Measurements from ENCODE around the gene GTF2F1.
"Not testable (repeated sequence)": the region's sequence is repeated elsewhere in the genome, so short reads cannot be mapped to it uniquely, and the experiment has no call there.

Gene GTF2F1

DNA sequence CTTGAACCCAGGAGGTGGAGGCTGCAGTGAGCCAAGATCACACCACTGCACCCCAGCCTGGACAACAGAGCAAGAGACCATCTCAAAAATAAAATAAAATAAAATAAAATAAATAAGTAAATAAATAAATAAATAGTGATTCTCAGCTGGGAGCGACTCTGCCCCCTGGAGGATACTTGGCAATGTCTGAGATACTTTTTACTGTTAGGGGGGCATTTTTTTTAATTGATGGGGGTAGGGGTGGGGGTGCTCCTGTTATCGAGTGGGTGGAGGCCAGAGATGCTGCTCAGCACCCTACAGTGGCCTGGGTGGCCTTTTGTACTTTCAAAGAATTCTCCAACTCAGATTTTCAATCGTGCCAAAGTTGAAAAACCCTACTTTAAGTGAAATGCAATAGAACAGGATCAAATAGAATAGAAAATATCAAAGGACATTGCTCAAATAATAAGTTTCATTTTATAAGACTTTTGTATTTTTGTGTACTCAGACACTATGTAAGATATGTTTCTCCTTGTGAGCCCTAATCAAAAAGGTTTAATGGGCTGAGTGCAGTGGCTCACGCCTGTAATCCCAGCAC lies 38.8 kb downstream of the GTF2F1 start:
- DNase-seq, result no peak

DNA sequence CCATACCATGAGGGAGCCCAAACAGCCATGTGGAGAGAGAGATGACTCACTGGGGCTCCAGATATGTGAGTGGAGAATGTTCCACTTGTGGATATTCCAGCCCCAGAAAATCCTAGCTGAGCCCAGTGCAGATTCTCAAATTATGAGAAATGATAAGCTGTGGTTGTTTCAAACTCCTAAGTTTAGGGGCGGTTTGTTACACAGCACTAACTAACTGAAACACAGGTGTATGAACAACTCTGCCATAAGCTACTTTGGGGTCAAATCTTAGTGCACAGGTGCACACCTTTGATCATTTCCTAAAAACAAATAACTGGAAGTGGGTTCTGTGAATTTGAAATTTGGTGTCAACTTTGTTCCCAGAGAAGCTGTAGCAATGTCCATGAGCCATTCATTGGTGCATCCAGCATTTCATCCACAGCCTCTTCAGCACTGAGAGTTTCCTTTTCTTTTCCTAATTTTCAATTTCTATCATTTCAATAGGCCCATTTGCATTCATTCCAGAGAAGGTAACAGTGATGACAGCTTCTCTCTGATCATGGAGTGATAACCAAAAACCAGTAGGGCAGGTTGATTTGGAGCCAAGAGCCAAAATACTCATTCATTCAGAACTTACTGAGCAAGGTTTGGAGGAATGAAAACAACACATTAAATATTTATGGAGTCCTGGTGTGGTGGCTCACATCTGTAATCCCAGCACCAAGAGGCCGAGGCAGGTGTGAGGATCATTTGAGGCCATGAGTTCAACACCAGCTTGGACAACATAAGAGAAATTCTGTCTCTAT lies 40.4 kb downstream of the GTF2F1 start:
- DNase-seq, result no peak

GRCh38 chr19:6350688-6351087 lies 42.3 kb downstream of the GTF2F1 start:
- DNase-seq, result no peak

DNA sequence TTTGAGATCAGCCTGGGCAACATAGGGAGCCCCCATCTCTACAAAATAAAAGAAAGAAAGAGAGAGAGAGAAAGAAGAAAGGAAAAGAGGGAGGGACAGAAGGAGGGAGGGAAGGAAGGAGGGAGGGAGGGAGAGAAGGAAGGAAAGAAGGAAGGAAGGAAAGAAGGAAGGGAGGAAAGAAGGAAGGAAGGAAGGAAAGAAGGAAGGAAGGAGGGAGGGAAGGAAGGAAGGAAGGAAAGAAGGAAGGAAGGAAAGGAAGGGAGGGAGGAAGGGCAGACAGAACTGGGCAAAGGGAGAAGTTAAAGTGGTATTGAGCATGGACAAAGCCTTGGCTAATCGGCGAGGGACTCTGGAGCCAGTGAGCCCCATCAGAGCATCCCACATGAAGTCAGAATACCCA lies 43.7 kb downstream of the GTF2F1 start:
- not testable (repeated sequence) for DNase-seq

- no peak for DNase-seq
Observed at GRCh38 chr19:6343462-6343861, 49.5 kb downstream of the GTF2F1 start.

GRCh38 chr19:6340493-6341201 lies 52.3 kb downstream of the GTF2F1 start:
- no peak for DNase-seq

DNA sequence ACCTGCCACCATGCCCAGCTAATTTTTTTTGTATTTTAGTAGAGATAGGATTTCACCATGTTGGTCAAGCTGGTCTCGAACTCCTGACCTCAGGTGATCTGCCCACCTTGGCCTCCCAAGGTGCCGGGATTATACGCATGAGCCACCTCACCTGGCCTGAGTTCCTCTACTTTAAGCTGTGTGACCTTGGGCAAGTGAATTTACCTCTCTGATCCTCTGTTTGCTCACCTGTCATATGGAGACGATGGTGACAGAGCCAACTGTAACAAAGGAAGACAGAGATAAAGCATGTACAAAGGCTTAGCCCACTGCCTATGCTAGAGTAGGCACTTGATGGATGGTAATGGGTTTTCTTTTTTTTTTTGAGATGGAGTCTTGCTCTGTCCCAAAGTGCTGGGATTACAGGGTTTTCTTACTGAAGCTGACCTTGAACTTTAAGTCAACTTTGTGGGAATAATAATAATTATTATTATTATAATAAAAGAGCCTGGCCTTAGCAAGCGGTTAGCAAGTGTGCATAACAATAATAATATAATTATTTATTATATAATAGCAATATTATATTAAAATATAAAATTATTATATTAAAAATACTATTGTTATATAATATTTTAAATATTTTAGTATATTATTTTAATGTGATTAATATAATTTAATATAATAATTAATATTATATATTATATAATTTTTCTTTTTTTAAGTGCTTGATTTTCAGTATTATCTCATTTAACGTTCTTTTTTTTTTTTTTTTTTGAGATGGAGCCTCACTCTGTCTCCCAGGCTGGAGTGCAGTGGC lies 58.3 kb downstream of the GTF2F1 start:
- no peak for DNase-seq

- DNase-seq, result no peak
Observed at GRCh38 chr19:6333439-6333838, 59.5 kb downstream of the GTF2F1 start, which contains the start of gene ACER1. ACER1 (minus strand) TSS chr19:6333612; CDS start chr19:6333551, 61 bp downstream.

All from CD4-positive, alpha-beta T cell treated with Interleukin-12 subunit alpha and Interleukin-12 subunit beta, for 1 hour (primary cell).